Duodenal mucosa (tissue), 2 donors: ENCODE measurements around the gene METTL18.
A peak's percentile ranks its signal among the peaks of the same experiment; 100 is the strongest.
"Not testable (repeated sequence)": the region's sequence is repeated elsewhere in the genome, so short reads cannot be mapped to it uniquely, and the experiment has no call there.

Experiments
- H3K27ac ChIP-seq: one replicate; pipeline ENCODE4 v1.7.0; 2013; ENCODE audit warnings: low read depth, low read length
- H3K27me3 ChIP-seq, 2 donors: one replicate each; pipeline ENCODE4 v1.7.0; 2013; ENCODE audit warnings: low read length in 2 of 2, control low read depth in 1 of 2; ENCODE audit not compliant: insufficient read depth in 2 of 2, control insufficient read depth in 1 of 2
- H3K36me3 ChIP-seq, 2 donors: one replicate each; pipeline ENCODE4 v1.7.0; 2013; ENCODE audit warnings: low read length in 2 of 2, control low read depth in 1 of 2; ENCODE audit not compliant: insufficient read depth in 2 of 2, control insufficient read depth in 1 of 2
- H3K4me1 ChIP-seq, 2 donors: one replicate each; pipeline ENCODE4 v1.7.0; 2013; ENCODE audit warnings: low read length in 2 of 2, control low read depth in 1 of 2; ENCODE audit not compliant: insufficient read depth in 2 of 2, control insufficient read depth in 1 of 2
- H3K4me3 ChIP-seq, 2 donors: one replicate each; pipeline ENCODE4 v1.7.0; 2013; ENCODE audit warnings: low read length in 2 of 2, low read depth in 1 of 2
- H3K9ac ChIP-seq, 2 donors: one replicate each; pipeline ENCODE4 v1.7.0; 2013; ENCODE audit warnings: low read length in 2 of 2, low read depth in 1 of 2
- H3K9me3 ChIP-seq, 2 donors: one replicate each; pipeline ENCODE4 v1.7.0; 2013; ENCODE audit warnings: low read length in 2 of 2, control low read depth in 1 of 2; ENCODE audit not compliant: control insufficient read depth in 1 of 2

Gene METTL18

DNA sequence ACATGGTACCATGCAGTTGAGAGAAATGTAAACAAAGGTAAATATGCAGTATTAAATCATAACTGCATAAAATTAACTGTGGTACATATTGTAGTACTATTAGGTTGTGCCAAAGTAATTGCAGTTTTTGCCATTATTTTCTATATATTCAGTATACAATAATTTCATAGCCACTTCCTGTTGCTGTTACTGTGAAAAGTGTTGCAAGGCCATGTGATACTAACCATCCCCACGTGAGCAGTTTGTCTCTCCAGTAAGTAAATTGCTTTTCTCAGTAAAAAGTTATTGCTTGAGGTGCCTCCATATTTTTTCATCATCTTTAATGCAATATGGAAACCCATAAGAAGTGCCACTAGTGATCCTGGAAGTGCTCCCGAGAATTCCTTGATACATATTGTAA, 19.6 kb upstream of the METTL18 start:
- Histone ChIP-seq H3K4me3 (no peak overlapping the region), H3K9ac (no peak overlapping the region), H3K27me3 (no peaks in the 10 kb centered on the region), H3K27ac (no peak overlapping the region), H3K4me1 (no peaks in the 10 kb centered on the region), H3K9me3 (no peaks in the 10 kb centered on the region), H3K36me3 (no peaks in the 10 kb centered on the region)

DNA sequence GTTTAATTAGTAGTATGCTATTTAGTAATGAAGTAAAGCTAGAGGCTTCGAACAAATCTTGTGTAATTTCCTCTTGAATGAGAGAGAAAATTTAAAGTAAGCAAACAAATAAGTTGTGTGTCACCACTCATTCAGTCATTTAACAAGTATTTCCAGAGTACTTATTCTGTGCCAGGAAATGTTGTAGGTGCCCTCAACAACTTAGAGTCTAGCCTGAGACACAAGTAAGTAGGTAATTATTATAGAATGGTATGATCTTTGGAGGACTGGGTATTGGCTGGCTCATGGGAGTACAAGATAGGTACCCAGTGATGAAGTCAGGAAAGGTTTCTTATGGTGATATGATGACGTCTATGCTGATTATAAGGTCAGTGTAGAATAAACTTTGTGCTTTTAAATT, 17.4 kb upstream of the METTL18 start:
- H3K27me3 ChIP-seq = no peaks in the 10 kb centered on the region
- no peak overlapping the region for H3K9ac ChIP-seq
- H3K27ac ChIP-seq = no peak overlapping the region
- no peaks in the 10 kb centered on the region for H3K9me3 ChIP-seq
- no peaks in the 10 kb centered on the region for H3K36me3 ChIP-seq
- H3K4me1 ChIP-seq = no peaks in the 10 kb centered on the region
- no peak overlapping the region for H3K4me3 ChIP-seq

- not testable (repeated sequence) for H3K4me3 ChIP-seq, H3K36me3 ChIP-seq, H3K4me1 ChIP-seq, H3K9ac ChIP-seq, H3K27ac ChIP-seq, H3K27me3 ChIP-seq, H3K9me3 ChIP-seq
These were observed 16.8 kb upstream of the METTL18 start for GRCh38 chr1:169811418-169812035.

DNA sequence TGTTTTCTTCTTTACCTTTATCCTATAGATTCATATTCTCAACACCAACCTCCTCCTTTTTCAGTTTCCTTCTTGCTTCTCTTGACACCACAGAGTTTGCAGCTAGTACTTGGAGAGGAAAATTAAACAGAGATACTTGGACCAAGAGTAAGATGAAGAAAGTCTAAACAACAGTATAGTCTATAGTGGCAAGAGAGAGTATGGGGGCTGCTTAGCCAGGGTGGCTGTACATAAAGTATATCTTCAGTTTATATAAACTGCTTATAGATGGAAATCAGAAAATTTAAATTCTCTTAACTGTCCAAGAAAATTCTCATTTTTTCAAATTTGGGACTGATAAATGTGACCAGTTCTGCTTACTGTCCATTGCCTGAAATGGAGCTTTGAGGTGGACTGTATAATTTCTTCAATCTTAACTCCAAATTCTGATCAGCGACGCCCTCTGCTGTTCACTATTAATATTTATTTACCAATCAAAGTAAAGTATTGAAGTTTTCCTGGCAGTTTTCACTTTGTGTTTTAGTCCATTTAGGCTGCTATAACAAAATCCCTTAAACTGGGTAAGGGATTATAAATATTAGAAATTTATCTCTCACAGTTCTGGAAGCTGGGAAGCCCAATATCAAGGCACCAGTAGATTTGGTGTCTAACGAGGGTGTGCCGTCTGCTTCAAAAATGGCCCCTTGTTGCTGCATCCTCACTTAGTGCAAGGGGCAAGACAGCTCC, 14.8 kb upstream of the METTL18 start:
- no peaks in the 10 kb centered on the region for H3K4me1 ChIP-seq
- H3K27me3 ChIP-seq = no peaks in the 10 kb centered on the region
- H3K27ac ChIP-seq = no peak overlapping the region
- no peak overlapping the region for H3K9ac ChIP-seq
- H3K9me3 ChIP-seq = no peaks in the 10 kb centered on the region
- H3K36me3 ChIP-seq = peaks cover 4 to 5% of the 10 kb centered on the region in 2 donors
- no peak overlapping the region for H3K4me3 ChIP-seq

DNA sequence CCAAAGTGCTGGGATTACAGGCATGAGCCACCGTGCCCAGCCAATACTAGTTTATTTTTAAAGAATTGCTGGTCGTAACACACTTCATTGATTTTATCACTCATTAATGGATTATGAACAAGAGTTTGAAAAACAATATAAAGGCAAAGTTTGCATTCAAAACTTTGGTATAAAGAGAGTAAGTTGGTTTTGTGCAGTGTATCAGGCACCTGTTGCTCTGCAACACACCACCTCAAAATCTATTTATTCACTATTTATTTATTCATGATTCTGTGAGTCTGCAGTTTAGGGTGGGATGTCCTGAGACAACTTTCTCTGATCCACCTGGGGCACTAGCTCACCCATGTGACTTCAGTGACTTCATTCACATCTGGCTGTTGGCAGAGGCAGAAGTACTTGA, 10.2 kb upstream of the METTL18 start:
- H3K9ac ChIP-seq = no peak overlapping the region

DNA sequence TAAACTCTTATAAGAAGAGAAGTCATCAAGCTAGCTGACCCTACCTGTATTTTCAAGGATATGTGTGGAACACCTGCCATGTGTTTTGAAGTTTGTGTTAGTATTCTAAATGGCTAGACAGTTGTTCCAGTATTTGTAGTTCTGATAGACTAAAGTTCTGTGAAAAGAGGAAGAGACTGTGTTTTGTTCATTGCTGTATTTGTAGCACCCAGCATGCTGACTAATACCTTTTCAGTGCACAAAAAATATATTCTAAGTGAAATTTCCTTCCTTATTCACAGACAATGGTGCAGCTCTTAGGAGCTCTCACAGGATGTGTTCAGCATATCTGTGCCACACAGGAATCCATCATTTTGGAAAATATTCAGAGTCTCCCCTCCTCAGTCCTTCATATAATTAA, 8.2 kb upstream of the METTL18 start:
- Histone ChIP-seq H3K27me3 (no peaks in the 10 kb centered on the region), H3K4me3 (no peak overlapping the region), H3K4me1 (no peaks in the 10 kb centered on the region), H3K9me3 (no peaks in the 10 kb centered on the region), H3K27ac (no peak overlapping the region), H3K9ac (no peak overlapping the region), H3K36me3 (peaks cover 4 to 16% of the 10 kb centered on the region in 2 donors)

More for the DNA sequence above, 10.2 kb upstream of the METTL18 start:
- Histone ChIP-seq H3K4me3 (no peak overlapping the region), H3K27ac (no peak overlapping the region), H3K36me3 (peaks cover 4 to 13% of the 10 kb centered on the region in 2 donors), H3K27me3 (no peaks in the 10 kb centered on the region), H3K4me1 (no peaks in the 10 kb centered on the region), H3K9me3 (no peaks in the 10 kb centered on the region)

GRCh38 chr1:169797281-169797680, 2.6 kb upstream of the METTL18 start:
- peaks cover 0 to 3% of the 10 kb centered on the region in 2 donors for H3K36me3 ChIP-seq
- H3K4me1 ChIP-seq = peaks cover 13 to 19% of the 10 kb centered on the region in 2 donors
- H3K27ac ChIP-seq = no peak overlapping the region
- no peak overlapping the region for H3K9ac ChIP-seq
- no peaks in the 10 kb centered on the region for H3K9me3 ChIP-seq
- no peak overlapping the region for H3K4me3 ChIP-seq
- no peaks in the 10 kb centered on the region for H3K27me3 ChIP-seq

- Histone ChIP-seq H3K9ac (no peak overlapping the region), H3K4me3 (peak overlapping the region in 1 of 2 donors; percentile 2), H3K36me3 (peaks cover 0 to 3% of the 10 kb centered on the region in 2 donors), H3K4me1 (peaks cover 13 to 19% of the 10 kb centered on the region in 2 donors), H3K27ac (no peak overlapping the region), H3K27me3 (no peaks in the 10 kb centered on the region), H3K9me3 (no peaks in the 10 kb centered on the region)
These were observed 1.6 kb upstream of the METTL18 start for GRCh38 chr1:169796274-169796810.

GRCh38 chr1:169795687-169796086, 980 bp upstream of the METTL18 start:
- no peak overlapping the region for H3K27ac ChIP-seq
- H3K4me1 ChIP-seq = peaks cover 13 to 19% of the 10 kb centered on the region in 2 donors
- peak overlapping the region; percentile 97 to 99 for H3K4me3 ChIP-seq
- peaks cover 0 to 3% of the 10 kb centered on the region in 2 donors for H3K36me3 ChIP-seq
- peak overlapping the region; percentile 88 to 91 for H3K9ac ChIP-seq
- H3K27me3 ChIP-seq = no peaks in the 10 kb centered on the region
- H3K9me3 ChIP-seq = no peaks in the 10 kb centered on the region

GRCh38 chr1:169793730-169794129, 977 bp downstream of the METTL18 start:
- no peaks in the 10 kb centered on the region for H3K9me3 ChIP-seq
- peak overlapping the region; percentile 88 to 91 for H3K9ac ChIP-seq
- H3K27me3 ChIP-seq = no peaks in the 10 kb centered on the region
- no peaks in the 10 kb centered on the region for H3K36me3 ChIP-seq
- H3K27ac ChIP-seq = no peak overlapping the region
- H3K4me1 ChIP-seq = peaks cover 13 to 19% of the 10 kb centered on the region in 2 donors
- H3K4me3 ChIP-seq = peak overlapping the region; percentile 97 to 99
